ENCODE data around the gene SKAP1.

GRCh38 chr17:48261297-48261880, 168.6 kb downstream of the SKAP1 start:
- TF ChIP-seq CTCF (conservative IDR thresholded peaks at IDR 0.05 in 1 of 2, IDR thresholded peaks at IDR 0.05 in 1 of 2; ENCODE audit: low read depth in 1 of 2, low read length in 2 of 2), result peak; percentile 26 to 76
- TF ChIP-seq EZH2 (IDR thresholded peaks at IDR 0.05; ENCODE audit: low read length, missing control alignments), result no peak
